Neural crest cell (in vitro differentiated cells): ENCODE measurements around the gene PPP6R3. TPM values are rescaled to one million over a fixed set of nuclear protein-coding genes. Genes with fewer than 3 reads are reported as not detected.

Source experiments
- DNase-seq: peaks from one replicate; pipeline ENCODE4 v3.0.0; 2021; ENCODE audit warnings: low read depth, mixed read lengths, low spot score
- H3K27ac Mint-ChIP-seq: one replicate; pipeline ENCODE4 v1.8.0; 2021; ENCODE audit warnings: mild to moderate bottlenecking, mixed read lengths; ENCODE audit not compliant: unreplicated experiment
- H3K27me3 Mint-ChIP-seq: 2 replicates; pipeline ENCODE4 v1.8.0; 2021; ENCODE audit warnings: low read depth, mild to moderate bottlenecking, mixed read lengths
- H3K36me3 Mint-ChIP-seq: 2 replicates; pipeline ENCODE4 v1.8.0; 2021; ENCODE audit warnings: low read depth, mild to moderate bottlenecking, mixed read lengths
- H3K4me1 Mint-ChIP-seq: 2 replicates; pipeline ENCODE4 v1.8.0; 2021; ENCODE audit warnings: mixed read lengths
- H3K4me3 Mint-ChIP-seq: one replicate; pipeline ENCODE4 v1.8.0; 2021; ENCODE audit warnings: mild to moderate bottlenecking, mixed read lengths
- H3K9me3 Mint-ChIP-seq: 2 replicates; pipeline ENCODE4 v1.8.0; 2021; ENCODE audit warnings: mixed read lengths
- total RNA-seq: library from RNA; stranded (reverse); gene quantifications from 2 replicates; pipeline ENCODE4 v1.2.1, GENCODE V29; 2021
- TF ChIP-seq, protein P1 (sequence below): fragments of 200-600 bp; sonication (generic); conservative IDR thresholded peaks from 2 replicates; pipeline ENCODE4 v1.5.0; 2021; ENCODE audit warnings: antibody characterized with exemption, mild to moderate bottlenecking

The PPP6R3 gene
- total RNA-seq, 1 donor from 2014 or later = 111 TPM

DNA sequence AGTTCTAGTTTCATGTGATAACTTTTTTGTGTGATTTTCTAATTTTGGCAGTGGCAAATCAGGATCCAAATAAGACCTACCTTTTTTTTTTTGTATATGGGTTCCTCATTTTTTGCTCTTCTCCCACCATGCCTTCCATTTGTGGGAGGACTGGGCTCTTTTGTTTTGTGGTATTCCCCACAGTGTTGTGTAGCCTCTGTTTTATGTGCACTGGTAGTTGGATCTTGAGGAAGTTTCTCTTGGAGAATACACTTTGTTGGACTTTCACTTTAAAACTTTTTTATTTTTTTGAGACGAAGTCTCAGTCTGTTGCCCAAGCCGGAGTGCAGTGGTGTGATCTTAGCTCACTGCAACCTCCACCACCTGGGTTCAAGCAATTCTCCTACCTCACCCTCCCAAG is 39.7 kb downstream of the PPP6R3 start:
- Mint-ChIP-seq H3K4me3 (no peak overlapping the region), H3K27ac (no peak overlapping the region), H3K9me3 (no peaks in the 10 kb centered on the region), H3K36me3 (no peaks in the 10 kb centered on the region), H3K4me1 (peaks cover 51% of the 10 kb centered on the region), H3K27me3 (no peaks in the 10 kb centered on the region)
- TF ChIP-seq, protein P1, sequence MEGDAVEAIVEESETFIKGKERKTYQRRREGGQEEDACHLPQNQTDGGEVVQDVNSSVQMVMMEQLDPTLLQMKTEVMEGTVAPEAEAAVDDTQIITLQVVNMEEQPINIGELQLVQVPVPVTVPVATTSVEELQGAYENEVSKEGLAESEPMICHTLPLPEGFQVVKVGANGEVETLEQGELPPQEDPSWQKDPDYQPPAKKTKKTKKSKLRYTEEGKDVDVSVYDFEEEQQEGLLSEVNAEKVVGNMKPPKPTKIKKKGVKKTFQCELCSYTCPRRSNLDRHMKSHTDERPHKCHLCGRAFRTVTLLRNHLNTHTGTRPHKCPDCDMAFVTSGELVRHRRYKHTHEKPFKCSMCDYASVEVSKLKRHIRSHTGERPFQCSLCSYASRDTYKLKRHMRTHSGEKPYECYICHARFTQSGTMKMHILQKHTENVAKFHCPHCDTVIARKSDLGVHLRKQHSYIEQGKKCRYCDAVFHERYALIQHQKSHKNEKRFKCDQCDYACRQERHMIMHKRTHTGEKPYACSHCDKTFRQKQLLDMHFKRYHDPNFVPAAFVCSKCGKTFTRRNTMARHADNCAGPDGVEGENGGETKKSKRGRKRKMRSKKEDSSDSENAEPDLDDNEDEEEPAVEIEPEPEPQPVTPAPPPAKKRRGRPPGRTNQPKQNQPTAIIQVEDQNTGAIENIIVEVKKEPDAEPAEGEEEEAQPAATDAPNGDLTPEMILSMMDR = no peak
- DNase-seq = no peak

DNA sequence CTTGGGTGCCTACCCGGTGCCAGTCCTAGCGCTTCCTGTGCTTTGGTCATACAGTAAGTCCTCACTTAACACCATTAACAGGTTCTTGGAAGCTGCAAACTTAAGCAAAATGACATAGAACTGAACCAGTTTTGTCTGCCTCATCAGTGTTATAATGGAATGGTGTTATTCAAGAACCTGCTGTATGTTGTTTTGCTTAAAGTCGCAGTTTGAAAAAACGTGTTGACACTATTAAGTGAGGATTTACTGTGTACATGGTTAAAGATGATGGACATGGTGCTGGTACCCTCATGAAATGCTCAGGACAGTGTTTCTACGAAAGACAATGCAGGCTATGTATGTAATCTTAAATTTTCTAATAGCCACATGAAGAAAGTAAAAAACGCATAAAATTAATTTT is 41.3 kb downstream of the PPP6R3 start:
- Mint-ChIP-seq H3K4me1 (peaks cover 52% of the 10 kb centered on the region), H3K27me3 (no peaks in the 10 kb centered on the region), H3K9me3 (no peaks in the 10 kb centered on the region), H3K4me3 (no peak overlapping the region), H3K36me3 (no peaks in the 10 kb centered on the region), H3K27ac (no peak overlapping the region)
- no peak for DNase-seq
- TF ChIP-seq, protein P1 = no peak

DNA sequence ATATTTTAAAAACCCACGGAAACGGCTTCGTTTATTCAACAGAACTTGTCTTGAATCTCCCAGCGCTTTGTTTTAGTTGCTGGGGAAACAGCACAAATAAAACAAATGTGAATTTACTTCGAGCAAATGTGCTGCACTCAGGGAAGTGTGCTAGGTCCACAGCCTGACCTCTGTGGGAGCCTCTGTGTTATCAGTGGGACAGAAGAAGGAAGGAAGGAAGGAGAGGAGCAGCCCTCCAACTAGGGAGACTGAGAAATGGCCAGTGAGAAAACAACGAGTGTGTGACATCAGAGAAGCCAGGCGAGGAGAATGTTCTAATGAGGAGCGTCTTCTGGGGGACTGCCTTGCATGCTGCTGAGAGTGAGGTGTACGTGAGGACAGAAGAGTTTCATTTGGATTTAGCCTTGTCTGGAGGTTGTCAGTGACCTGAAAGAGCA is 42.7 kb downstream of the PPP6R3 start:
- Mint-ChIP-seq H3K36me3 (no peaks in the 10 kb centered on the region), H3K27ac (no peak overlapping the region), H3K27me3 (no peaks in the 10 kb centered on the region), H3K9me3 (no peaks in the 10 kb centered on the region), H3K4me1 (peaks cover 51% of the 10 kb centered on the region), H3K4me3 (no peak overlapping the region)
- DNase-seq = no peak
- TF ChIP-seq, protein P1 = no peak

DNA sequence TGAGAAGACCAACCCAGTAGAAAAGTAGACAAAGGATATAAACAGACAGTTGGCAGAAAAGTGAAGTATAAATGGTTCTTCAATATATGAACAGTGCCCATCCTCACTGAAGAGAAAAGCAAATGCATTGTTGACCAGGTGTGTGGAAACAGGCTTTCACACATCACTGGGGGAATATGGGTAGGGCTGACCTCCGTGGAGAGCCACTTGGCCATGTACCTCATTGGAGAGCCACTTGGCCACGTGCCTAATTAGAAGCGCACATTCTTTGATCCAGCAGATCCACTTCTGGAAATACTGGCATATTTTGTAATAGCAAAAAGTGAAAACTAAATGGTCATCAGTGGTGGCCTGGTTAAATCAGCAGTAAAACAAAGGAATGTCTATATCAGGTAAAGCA is 43.2 kb downstream of the PPP6R3 start:
- DNase-seq = no peak
- TF ChIP-seq, protein P1 = no peak
- no peak overlapping the region for H3K27ac Mint-ChIP-seq
- H3K27me3 Mint-ChIP-seq = no peaks in the 10 kb centered on the region
- H3K4me1 Mint-ChIP-seq = peaks cover 49% of the 10 kb centered on the region
- H3K4me3 Mint-ChIP-seq = no peak overlapping the region
- H3K9me3 Mint-ChIP-seq = no peaks in the 10 kb centered on the region
- no peaks in the 10 kb centered on the region for H3K36me3 Mint-ChIP-seq

DNA sequence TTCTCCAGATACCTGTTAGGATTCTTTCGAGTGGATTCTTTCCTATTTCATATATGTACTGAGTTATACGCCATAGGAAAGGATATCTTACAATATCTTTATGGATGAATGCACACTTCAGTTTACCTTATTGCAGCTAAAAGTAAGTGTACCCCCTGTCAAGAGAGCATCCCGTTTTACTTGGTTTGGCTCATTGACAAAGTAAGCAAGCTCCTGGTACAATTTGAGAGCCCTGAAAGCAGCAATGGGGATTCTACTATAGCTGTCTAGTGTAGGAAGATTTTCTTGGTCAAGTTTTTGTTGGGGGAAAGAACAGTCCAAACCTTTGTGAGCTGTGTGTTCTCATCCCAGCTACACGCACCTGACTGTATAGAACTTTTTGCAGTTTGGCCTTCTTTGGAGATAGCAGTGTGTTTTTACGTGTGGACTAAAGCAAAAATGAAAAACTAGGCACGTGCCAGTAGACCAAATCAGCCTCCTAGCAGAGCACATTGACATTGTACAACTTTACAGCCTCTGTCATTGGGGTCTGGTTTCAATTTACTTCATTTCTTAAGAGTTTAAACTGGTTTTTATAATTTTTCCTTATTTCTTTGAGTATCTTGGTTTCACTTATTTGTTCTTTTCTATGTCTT is 44.0 kb downstream of the PPP6R3 start:
- Mint-ChIP-seq H3K27me3 (no peaks in the 10 kb centered on the region), H3K4me3 (no peak overlapping the region), H3K9me3 (no peaks in the 10 kb centered on the region), H3K27ac (no peak overlapping the region), H3K4me1 (peaks cover 45% of the 10 kb centered on the region), H3K36me3 (no peaks in the 10 kb centered on the region)
- no peak for DNase-seq
- TF ChIP-seq, protein P1 = no peak
